ENCODE measurements around the gene PKN3. TPM values are rescaled to one million over a fixed set of nuclear protein-coding genes. Genes with fewer than 3 reads are reported as not detected.
A peak's percentile ranks its signal among the peaks of the same experiment; 100 is the strongest.

Gene PKN3
- total RNA-seq, 4 donors from 2014 or later = 3.4 to 6.0 (median 4.4) TPM

DNA sequence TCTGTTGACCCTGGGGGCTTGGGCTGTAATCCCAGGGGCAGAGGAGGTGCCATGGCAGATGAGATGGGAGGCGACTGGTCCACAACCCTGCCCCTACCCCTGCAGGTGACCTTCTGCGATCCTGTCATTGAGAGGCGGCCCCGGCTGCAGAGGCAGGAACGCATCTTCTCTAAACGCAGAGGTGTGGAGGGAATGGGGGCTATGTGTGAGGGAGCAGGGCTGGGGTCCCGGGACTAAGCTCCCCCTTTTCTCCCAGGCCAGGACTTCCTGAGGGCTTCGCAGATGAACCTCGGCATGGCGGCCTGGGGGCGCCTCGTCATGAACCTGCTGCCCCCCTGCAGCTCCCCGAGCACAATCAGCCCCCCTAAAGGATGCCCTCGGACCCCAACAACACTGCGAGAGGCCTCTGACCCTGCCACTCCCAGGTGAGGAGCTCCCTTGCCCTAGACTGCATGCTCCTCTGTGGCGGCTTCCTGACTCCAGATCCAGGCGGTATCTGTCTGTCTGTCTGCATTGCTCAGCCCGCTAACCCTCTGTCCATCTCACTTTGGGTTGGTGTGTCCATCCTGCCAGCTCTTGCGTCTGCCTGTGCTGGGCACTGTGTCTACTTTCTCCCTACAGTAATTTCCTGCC, 11.8 kb downstream of the PKN3 start:
- H3K27ac ChIP-seq = no peak overlapping the region
- H3K27me3 ChIP-seq = no peaks in the 10 kb centered on the region
- DNase-seq (ENCODE audit: low spot score in 2 of 2) = peak; percentile 32 to 61
- H3K36me3 ChIP-seq = peaks cover 20% of the 10 kb centered on the region
- H3K4me3 ChIP-seq = no peak overlapping the region
- no peaks in the 10 kb centered on the region for H3K9me3 ChIP-seq
- 92% methylated on average over 5 of the region's 19 CpGs for WGBS
- TF ChIP-seq, protein P1, sequence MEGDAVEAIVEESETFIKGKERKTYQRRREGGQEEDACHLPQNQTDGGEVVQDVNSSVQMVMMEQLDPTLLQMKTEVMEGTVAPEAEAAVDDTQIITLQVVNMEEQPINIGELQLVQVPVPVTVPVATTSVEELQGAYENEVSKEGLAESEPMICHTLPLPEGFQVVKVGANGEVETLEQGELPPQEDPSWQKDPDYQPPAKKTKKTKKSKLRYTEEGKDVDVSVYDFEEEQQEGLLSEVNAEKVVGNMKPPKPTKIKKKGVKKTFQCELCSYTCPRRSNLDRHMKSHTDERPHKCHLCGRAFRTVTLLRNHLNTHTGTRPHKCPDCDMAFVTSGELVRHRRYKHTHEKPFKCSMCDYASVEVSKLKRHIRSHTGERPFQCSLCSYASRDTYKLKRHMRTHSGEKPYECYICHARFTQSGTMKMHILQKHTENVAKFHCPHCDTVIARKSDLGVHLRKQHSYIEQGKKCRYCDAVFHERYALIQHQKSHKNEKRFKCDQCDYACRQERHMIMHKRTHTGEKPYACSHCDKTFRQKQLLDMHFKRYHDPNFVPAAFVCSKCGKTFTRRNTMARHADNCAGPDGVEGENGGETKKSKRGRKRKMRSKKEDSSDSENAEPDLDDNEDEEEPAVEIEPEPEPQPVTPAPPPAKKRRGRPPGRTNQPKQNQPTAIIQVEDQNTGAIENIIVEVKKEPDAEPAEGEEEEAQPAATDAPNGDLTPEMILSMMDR (IDR thresholded peaks at IDR 0.05) = no peak
- peaks cover under 1% of the 10 kb centered on the region for H3K4me1 ChIP-seq

DNA sequence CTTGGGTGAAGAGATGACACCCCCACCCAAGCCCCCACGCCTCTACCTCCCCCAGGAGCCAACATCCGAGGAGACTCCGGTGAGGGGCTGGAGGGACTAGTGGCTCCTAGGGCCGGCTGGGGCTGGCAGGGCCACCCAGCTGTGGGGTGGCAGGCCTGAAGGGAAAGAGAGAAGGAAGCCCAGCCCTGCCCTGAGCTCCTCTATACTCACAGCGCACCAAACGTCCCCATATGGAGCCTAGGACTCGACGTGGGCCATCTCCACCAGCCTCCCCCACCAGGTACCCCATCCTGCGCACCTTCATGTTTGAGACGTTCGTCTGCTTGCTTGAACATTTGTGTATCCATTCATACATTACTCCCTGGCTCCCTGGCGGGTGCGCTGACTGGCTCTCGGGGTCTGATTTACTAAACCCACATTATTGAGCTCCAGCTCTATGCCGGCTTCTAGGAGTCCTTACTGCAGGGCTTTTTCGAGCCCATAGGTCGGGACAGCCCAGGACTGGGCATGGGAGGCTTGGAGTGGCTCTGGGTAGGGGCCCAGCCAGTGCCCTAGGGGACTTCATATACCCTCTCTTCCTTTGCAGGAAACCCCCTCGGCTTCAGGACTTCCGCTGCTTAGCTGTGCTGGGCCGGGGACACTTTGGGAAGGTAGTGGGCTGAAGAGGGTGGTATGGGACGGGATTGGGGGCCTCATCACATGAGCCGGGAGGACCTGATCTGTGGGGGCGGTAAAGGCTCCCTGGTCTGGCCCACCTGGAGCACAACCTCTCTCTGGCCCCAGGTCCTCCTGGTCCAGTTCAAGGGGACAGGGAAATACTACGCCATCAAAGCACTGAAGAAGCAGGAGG, 12.5 kb downstream of the PKN3 start:
- 86% methylated on average over 18 of the region's 24 CpGs for WGBS
- no peaks in the 10 kb centered on the region for H3K9me3 ChIP-seq
- no peak overlapping the region for H3K27ac ChIP-seq
- H3K36me3 ChIP-seq = peaks cover 20% of the 10 kb centered on the region
- no peaks in the 10 kb centered on the region for H3K27me3 ChIP-seq
- peak; percentile 55 to 66 for DNase-seq (ENCODE audit: low spot score in 2 of 2)
- TF ChIP-seq EP300 (IDR thresholded peaks at IDR 0.05) = no peak
- TF ChIP-seq, protein P1 (IDR thresholded peaks at IDR 0.05) = no peak
- no peak for TF ChIP-seq POLR2A (IDR thresholded peaks at IDR 0.05)
- no peak for TF ChIP-seq POLR2AphosphoS5 (IDR thresholded peaks at IDR 0.05)
- H3K4me1 ChIP-seq = peaks cover 8% of the 10 kb centered on the region
- no peak overlapping the region for H3K4me3 ChIP-seq

DNA sequence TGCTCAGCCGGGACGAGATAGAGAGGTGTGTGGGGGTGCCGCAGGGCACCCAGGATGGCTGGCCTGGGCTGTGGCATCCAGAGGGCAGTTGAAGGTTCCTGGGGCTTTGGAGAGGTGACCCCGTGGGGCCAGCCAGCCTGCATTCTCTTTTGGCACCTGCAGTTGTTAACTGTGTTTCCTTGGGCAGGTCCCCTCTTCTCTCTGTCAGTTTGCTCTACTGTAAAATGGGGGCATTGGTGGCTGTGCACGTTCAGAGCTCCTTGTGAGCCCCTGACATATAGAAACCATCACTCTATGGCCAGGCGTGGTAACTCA, 13.1 kb downstream of the PKN3 start:
- Histone ChIP-seq H3K4me3 (no peak overlapping the region), H3K36me3 (peaks cover 25% of the 10 kb centered on the region), H3K27me3 (no peaks in the 10 kb centered on the region), H3K4me1 (peaks cover 8% of the 10 kb centered on the region), H3K9me3 (no peaks in the 10 kb centered on the region), H3K27ac (no peak overlapping the region)
- peak in 1 of 2 donors; percentile 20 for DNase-seq (ENCODE audit: low spot score in 2 of 2)
- WGBS = 88% methylated on average over 6 of the region's 6 CpGs
- TF ChIP-seq, protein P1 (IDR thresholded peaks at IDR 0.05) = no peak
- TF ChIP-seq EP300 (IDR thresholded peaks at IDR 0.05) = no peak
- no peak for TF ChIP-seq POLR2AphosphoS5 (IDR thresholded peaks at IDR 0.05)
- no peak for TF ChIP-seq POLR2A (IDR thresholded peaks at IDR 0.05)

DNA sequence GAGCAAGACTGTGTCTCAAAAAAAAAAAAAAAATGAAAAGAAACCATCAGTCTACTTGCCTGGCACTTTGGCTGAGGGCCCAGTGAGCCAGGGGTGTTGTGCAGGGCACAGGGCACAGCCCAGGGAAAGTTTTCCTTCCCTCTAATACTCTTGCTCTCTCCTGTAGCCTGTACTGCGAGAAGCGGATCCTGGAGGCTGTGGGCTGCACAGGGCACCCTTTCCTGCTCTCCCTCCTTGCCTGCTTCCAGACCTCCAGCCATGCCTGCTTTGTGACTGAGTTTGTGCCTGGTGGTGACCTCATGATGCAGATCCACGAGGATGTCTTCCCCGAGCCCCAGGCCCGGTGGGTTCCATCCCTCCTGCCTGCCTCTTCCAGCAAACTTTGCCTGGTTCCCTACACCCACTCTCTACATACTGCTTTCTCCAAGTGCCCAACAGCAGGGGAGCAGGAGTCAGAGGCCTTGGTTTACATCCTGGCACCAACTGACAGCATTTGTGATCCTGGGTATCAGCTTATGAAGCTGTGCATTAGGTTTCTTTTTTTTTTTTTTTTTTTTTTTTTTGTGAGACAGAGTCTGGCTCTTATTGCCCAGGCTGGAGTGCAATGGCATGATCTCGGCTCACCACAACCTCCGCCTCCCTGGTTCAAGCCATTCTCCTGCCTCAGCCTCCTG, 14.4 kb downstream of the PKN3 start:
- H3K4me3 ChIP-seq = no peak overlapping the region
- whole genome bisulfite sequencing = 96% methylated on average over 7 of the region's 7 CpGs
- no peak for DNase-seq (ENCODE audit: low spot score in 2 of 2)

More for the DNA sequence above, 14.4 kb downstream of the PKN3 start:
- Histone ChIP-seq H3K4me1 (peaks cover 8% of the 10 kb centered on the region), H3K27ac (no peak overlapping the region), H3K9me3 (no peaks in the 10 kb centered on the region), H3K27me3 (no peaks in the 10 kb centered on the region), H3K36me3 (peaks cover 38% of the 10 kb centered on the region)
- TF ChIP-seq EP300 (IDR thresholded peaks at IDR 0.05) = no peak
- TF ChIP-seq POLR2AphosphoS5 (IDR thresholded peaks at IDR 0.05) = no peak
- no peak for TF ChIP-seq POLR2A (IDR thresholded peaks at IDR 0.05)
- TF ChIP-seq, protein P1 (IDR thresholded peaks at IDR 0.05) = no peak
